AG10803 (cell line): ENCODE measurements around the gene DNLZ.
"Not testable (repeated sequence)": the region's sequence is repeated elsewhere in the genome, so short reads cannot be mapped to it uniquely, and the experiment has no call there.

ENCODE experiments used
- DNase-seq: peaks from one replicate; pipeline ENCODE4 v3.0.0; 2010; ENCODE audit warnings: low read depth
- H3K4me3 ChIP-seq: 2 replicates; pipeline ENCODE4 v1.5.1; 2011; ENCODE audit warnings: mild to moderate bottlenecking, low read length, control low read depth
- CTCF ChIP-seq: conservative IDR thresholded peaks from 2 replicates; pipeline ENCODE4 v1.5.1; 2011; ENCODE audit warnings: mild to moderate bottlenecking, low read length, control low read depth, inconsistent platforms

Gene DNLZ

GRCh38 chr9:136325358-136325757 lies 38.2 kb downstream of the DNLZ start:
- no peak for TF ChIP-seq CTCF
- DNase-seq, result no peak
- H3K4me3 ChIP-seq, result no peak overlapping the region

GRCh38 chr9:136324501-136325300 lies 38.8 kb downstream of the DNLZ start:
- H3K4me3 ChIP-seq, result no peak overlapping the region
- DNase-seq, result no peak
- no peak for TF ChIP-seq CTCF

DNA sequence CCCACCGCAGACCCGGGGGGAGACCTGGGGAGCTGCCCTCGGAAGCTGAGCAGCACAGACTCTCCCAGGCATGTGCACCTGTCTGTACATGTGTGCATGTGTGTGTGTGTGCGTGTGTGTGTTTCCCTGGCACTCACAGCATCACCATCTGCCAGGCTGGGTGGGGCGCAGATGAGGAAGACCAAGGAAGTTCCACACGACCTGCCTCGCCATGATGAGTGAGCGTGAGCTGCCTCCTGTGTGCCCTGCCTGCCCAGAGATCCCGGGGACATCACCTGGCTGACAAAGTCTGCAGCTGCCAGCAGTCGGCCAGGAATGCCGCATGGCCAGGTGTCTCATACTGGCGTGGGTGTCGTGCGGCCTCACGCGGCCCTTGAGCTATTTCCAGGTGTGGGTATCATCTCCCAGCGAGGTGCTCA lies 40.2 kb downstream of the DNLZ start:
- H3K4me3 ChIP-seq, result no peak overlapping the region
- no peak for TF ChIP-seq CTCF
- no peak for DNase-seq

DNA sequence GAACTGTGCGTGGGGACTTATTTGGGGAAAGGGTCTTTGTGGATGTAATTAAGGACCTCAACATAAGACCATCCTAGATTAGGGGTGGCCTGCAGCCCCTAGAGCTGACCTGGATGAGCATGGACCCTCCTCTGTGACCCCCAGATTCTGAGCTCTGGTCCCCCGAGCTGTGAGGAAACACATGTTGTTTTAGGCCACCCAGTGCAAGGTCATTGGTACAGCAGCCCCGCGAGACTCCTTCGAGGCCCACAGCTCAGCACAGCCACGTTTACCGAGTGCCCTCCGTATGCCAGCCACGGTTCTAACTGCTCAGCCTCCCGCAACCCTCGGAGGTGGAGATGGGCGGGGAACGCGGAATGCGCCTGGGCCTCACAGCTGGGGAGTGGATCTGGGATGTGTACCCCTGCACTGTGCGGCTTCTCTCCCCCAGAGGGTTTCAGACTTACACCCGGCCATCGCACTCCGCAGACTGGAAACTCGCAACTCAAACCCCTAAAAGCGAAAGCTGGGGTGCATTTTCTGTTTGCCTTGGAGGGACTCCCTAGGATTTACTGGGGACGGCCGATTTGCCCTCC lies 40.7 kb downstream of the DNLZ start:
- no peak for TF ChIP-seq CTCF
- DNase-seq, result no peak
- H3K4me3 ChIP-seq, result no peak overlapping the region

- no peak for DNase-seq
- no peak for TF ChIP-seq CTCF
- H3K4me3 ChIP-seq, result no peak overlapping the region
Observed at GRCh38 chr9:136321561-136321960, 42.0 kb downstream of the DNLZ start.

GRCh38 chr9:136320972-136321371 lies 42.6 kb downstream of the DNLZ start:
- not testable (repeated sequence) for DNase-seq, H3K4me3 ChIP-seq

DNA sequence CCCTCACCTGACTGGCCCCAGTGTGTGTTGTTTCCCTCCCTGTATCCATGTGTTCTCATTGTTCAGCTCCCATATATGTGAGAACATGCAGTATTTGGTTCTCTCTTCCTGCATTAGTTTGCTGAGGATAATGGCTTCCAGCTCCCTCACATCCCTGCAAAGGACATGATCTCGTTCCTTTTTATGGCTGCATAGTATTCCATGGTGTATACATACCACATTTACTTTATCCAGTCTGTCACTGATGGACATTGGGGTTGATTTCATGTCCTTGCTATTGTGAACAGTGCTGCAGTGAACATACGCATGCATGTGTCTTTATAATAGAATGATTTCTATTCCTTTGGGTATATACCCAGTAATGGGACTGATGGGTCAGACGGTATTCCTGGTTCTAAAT lies 43.6 kb downstream of the DNLZ start:
- DNase-seq, result not testable (repeated sequence)

GRCh38 chr9:136319244-136319643 lies 44.3 kb downstream of the DNLZ start:
- H3K4me3 ChIP-seq, DNase-seq: not testable (repeated sequence)

More for the DNA sequence above, 43.6 kb downstream of the DNLZ start:
- not testable (repeated sequence) for H3K4me3 ChIP-seq
